ENCODE data around the gene USHBP1.
"Not testable (repeated sequence)": the region's sequence is repeated elsewhere in the genome, so short reads cannot be mapped to it uniquely, and the experiment has no call there.

Gene USHBP1

DNA sequence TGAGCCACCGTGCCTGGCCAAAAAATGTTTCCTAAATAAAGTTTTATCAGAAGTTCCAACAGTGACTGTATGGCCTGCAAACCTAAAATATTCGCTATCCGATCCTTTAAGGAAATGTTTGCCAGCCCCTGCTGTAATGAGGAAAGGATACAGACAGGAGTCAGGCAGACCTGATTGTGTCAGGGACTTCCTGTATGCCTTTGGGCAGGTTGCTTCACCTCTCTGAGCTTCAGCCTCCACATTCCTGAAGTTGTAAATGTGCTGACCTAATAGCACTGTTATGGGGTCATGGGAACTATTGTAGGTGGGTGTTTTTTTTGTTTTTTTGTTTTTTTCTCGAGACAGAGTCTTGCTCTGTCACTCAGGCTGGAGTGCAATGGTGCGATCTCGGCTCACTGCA lies 32.4 kb upstream of the USHBP1 start:
- Histone ChIP-seq H3K4me3 (no peak overlapping the region), H3K27ac (peak overlapping the region in 1 of 21 experiments; percentile 26)

DNA sequence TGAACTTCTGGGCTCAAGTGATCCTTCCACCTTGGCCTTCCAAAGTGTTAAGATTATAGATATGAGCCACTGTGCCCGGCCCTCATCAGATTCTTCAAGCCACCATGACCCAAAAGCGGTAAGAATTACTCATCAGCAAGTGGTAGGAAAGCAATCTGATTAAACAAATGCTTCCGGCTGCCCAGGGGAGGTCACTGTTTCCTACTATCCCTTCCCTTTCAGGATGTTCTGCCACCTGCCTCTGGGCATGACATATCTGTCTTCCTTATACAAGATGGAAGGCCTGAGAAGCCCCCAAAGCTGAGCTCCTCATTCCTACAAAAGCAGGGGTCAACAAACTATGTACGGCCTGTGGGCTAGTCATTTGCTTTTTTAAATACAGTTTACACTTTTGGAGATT lies 31.7 kb upstream of the USHBP1 start:
- Histone ChIP-seq H3K4me3 (no peak overlapping the region), H3K27ac (no peak overlapping the region)

- H3K27ac ChIP-seq, H3K4me3 ChIP-seq: not testable (repeated sequence)
Observed at GRCh38 chr19:17295551-17295950, 31.0 kb upstream of the USHBP1 start.

DNA sequence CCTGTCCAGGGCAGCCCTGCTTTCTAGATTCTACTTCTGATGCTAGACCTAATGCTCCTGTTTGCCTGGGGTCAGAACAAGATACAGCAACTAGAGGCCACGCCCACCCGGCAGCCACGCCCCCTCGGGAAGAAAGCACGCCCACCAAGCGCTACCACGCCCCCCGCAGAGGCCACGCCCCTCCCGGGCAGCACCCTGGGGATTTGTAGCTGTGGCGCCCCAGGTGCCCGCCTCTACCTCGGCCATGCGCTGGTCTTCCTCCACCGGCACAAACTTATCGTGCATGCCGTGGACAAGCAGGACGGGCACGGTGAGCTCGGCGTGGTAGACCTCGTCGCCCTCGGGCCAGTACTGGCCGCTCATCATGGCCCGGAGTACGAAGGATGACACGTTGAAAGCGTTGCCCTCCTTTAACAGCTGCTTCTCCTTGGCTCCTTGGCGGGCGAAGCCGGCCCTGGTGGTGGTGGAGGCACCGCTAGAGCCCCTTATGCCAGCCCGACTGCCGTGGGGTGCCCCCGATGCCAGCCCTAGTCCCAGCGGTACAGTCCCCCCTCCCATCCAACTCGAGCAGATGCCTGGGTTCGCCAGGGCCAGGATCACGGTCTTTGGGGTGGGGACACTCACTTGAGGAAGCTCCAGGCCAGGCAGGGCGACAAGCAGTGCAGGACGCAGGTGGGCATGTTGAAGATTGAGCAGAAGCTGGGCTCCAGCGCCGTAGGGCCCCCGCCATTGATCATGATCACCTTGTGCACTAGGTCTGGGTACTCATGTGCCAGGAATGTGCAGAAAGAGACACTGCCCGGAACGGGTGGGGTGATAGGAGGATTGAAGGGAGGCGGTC lies 29.7 kb upstream of the USHBP1 start:
- no peak overlapping the region for H3K27ac ChIP-seq
- no peak overlapping the region for H3K4me3 ChIP-seq

- Histone ChIP-seq H3K4me3 (no peak overlapping the region), H3K27ac (no peak overlapping the region)
Observed at GRCh38 chr19:17293605-17294004, 29.1 kb upstream of the USHBP1 start.

- H3K27ac ChIP-seq, result peak overlapping the region in 16 of 21 experiments; percentile 1 to 80 (median 54)
- H3K4me3 ChIP-seq, result peak overlapping the region; percentile 38 to 55 (median 47)
Observed at GRCh38 chr19:17292301-17293074, 27.9 kb upstream of the USHBP1 start.

- Histone ChIP-seq H3K4me3 (no peak overlapping the region), H3K27ac (no peak overlapping the region)
Observed at GRCh38 chr19:17289489-17289888, 24.9 kb upstream of the USHBP1 start.

GRCh38 chr19:17286752-17287151 lies 22.2 kb upstream of the USHBP1 start:
- H3K4me3 ChIP-seq, result no peak overlapping the region
- no peak overlapping the region for H3K27ac ChIP-seq

DNA sequence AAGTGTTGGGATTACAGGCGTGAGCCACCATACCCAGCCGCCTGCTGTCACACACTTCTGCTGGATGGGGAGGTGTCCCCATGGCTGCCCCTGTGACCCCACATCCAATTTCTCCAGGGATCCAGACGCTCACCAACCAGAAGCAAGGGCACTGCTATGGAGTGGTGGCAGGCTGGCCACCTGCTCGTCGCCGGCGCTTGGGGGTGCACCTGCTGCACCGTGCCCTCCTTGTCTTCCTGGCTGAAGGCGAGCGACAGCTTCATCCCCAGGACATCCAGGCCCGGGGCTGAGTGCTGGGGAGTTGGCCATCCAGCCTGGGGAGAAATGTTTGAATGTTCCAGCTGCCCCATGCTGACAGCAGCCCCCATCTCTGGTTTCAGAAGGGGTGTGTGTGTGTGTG lies 21.7 kb upstream of the USHBP1 start:
- Histone ChIP-seq H3K4me3 (no peak overlapping the region), H3K27ac (no peak overlapping the region)

- H3K4me3 ChIP-seq, result no peak overlapping the region
- no peak overlapping the region for H3K27ac ChIP-seq
Observed at GRCh38 chr19:17285415-17286135, 21.0 kb upstream of the USHBP1 start.

GRCh38 chr19:17283504-17283996 lies 19.0 kb upstream of the USHBP1 start:
- H3K27ac ChIP-seq, result no peak overlapping the region

GRCh38 chr19:17282488-17283125 lies 18.1 kb upstream of the USHBP1 start:
- peak overlapping the region in 6 of 7 experiments; percentile 6 to 38 (median 30) for H3K4me3 ChIP-seq
- H3K27ac ChIP-seq, result peak overlapping the region in 1 of 21 experiments; percentile 23

More at GRCh38 chr19:17283504-17283996, 19.0 kb upstream of the USHBP1 start:
- no peak overlapping the region for H3K4me3 ChIP-seq

DNA sequence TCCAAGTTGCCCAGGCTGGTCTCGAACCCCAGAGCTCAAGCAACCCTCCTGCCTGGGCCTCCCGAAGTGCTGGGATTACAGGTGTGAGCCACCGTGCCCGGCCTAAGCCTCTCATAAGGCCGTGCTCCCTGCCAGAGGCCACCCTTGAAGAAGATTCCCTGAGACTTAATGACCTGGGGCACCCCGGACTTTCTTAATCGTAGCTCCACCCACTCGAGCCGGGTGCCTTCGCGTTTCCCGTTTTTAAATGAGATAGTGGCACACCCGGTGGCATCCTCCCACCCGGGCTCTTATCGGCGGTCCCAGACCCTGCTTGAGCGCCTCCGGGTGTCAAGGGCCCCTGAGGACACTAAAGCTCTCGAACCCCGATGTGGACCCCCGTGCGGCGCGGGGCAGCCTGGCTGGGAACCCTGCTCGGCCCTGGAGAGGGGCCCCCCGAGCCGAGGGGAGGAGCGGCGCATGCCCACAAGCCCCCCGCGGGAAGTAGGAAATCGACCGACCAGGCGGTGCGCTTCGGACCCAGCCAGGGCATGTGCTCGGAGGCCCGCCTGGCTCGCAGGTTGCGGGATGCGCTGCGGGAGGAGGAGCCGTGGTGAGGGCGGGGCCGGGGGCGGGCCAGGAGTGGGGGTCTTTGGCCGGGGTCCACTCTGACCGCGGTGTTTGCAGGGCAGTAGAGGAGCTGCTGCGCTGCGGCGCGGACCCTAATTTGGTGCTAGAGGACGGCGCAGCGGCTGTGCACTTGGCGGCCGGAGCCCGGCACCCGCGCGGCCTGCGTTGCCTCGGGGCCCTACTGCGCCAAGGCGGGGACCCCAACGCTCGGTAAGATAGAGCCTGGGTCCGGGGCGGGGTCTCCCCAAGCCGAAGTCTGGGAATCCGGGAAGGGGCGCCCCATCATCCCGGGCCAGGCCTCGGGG lies 17.1 kb upstream of the USHBP1 start, which contains the start of gene ANKLE1:
Gene ANKLE1 (plus strand): TSS at position 511 of the 914 bp plus-strand sequence. CDS start 20 bp downstream, at position 531.
- H3K4me3 ChIP-seq, result peak within 1 kb of the TSS; percentile 6 to 38 (median 28)
- peak within 1 kb of the TSS in 1 of 21 experiments; percentile 23 for H3K27ac ChIP-seq

DNA sequence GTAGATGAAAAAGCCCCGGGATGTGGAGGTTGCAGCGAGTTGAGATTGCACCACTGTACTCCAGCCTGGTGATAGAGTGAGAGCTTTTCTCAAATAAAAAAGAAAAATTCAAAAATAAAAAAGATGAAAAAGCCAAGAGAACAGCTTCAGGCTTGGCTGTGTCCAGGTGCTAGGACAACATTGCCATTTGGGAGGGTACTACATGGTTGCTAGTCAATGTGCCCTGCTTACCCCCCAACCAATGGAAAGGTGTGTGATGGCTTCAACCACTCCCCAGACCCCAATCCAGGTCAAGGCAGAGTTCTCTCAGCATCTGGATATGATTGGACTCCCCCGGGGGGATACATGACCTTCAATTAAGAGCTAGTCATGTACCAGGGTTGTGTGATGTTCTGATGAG lies 14.9 kb upstream of the USHBP1 start:
- no peak overlapping the region for H3K4me3 ChIP-seq

GRCh38 chr19:17275441-17276175 lies 11.1 kb upstream of the USHBP1 start:
- Histone ChIP-seq H3K27ac (no peak overlapping the region), H3K4me3 (no peak overlapping the region)

More for the DNA sequence above, 14.9 kb upstream of the USHBP1 start:
- no peak overlapping the region for H3K27ac ChIP-seq

- H3K27ac ChIP-seq, H3K4me3 ChIP-seq: not testable (repeated sequence)
Observed at GRCh38 chr19:17274892-17275291, 10.3 kb upstream of the USHBP1 start.

GRCh38 chr19:17268754-17269153 lies 4.2 kb upstream of the USHBP1 start:
- H3K4me3 ChIP-seq, result no peak overlapping the region
- H3K27ac ChIP-seq, result no peak overlapping the region

Measured in skin epidermis (tissue), 12 donors.